Stimulated activated CD8-positive, alpha-beta memory T cell treated with anti-CD3 and anti-CD28 coated beads, Interleukin-15, amount 100 ng/mL, for 4 hours (primary cell): ENCODE data around the gene DHX30.
"Not testable (repeated sequence)": the region's sequence is repeated elsewhere in the genome, so short reads cannot be mapped to it uniquely, and the experiment has no call there.

Experiments
- DNase-seq, 2 donors: peaks; one replicate each; pipeline ENCODE4 v3.0.0-alpha.2; 2020; ENCODE audit warnings: low read depth in 2 of 2

DHX30 gene

DNA sequence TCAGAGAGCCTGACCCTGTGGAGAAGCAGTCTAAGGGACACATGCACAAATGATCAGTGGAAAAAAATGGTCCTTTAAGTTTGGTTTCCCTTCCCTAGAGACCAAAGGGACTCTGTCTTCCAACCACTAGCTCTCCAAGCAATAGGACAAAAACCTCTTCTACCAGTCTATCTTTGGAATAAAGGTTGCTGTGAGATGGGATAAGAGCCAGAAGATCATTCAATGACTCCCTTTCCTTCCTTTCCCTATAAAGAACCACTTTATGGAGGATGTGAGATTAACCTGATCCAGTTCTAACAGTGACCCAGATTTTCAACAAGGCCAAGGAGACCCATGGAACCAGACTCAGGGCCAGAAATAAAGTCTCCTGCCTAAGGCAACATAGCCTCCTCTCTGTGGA is 74.8 kb downstream of the DHX30 start:
- no peak for DNase-seq

DNA sequence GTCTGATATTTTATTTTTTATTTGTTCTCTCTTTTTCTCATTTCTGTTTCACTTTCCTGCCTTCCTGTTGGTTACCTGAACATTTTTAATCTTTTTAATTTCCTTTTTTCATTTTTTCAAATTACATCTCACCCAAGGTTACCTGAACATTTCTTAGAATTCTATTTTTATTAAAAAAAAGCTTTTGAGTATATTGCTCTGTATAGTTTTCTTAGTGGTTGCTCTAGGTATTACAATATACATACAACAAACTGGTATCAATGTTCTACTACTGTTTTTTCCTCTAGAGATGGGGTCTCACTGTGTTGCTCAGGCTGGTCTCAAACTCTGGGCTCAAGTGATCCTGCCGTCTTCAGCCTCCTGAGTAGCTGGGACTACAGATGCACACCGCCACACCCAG is 79.4 kb downstream of the DHX30 start:
- no peak for DNase-seq

DNA sequence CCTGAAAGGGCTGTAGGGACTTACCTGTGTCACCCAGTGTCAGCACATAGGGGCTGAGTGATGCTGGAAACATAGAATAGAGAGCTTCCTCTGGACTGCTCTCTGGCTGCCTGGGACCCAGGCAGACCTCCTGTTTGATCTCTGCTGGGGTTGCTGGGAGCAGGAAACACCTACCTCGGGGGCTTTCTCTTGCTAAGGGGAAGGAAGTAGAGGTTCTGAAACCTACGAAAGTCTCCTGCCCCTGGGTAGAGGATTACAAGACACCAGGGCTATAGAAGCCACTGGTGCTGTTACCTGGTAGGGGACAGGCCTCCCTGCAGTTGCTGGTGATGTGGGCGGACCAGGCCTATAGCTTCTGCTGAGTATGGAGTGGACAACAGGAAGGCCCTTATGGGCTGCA is 81.7 kb downstream of the DHX30 start:
- no peak for DNase-seq

DNA sequence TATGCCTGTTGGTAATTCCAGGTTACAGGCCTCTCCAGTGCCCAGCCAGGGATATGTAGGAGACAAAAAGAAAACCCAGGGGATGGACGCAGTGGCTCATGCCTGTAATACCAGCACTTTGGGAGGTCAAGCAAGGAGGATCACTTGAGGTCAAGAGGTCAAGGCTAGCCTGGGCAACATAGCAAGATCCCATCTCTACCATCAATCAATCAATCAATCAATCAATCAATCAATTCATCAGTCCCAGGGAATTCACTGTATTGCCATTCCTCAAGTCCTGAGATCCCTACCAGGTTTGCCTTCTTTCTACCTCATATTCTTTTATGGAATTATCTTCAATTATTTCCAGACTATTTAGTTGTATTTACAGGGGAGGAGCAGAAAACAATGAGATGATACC is 82.2 kb downstream of the DHX30 start:
- DNase-seq: no peak

DNA sequence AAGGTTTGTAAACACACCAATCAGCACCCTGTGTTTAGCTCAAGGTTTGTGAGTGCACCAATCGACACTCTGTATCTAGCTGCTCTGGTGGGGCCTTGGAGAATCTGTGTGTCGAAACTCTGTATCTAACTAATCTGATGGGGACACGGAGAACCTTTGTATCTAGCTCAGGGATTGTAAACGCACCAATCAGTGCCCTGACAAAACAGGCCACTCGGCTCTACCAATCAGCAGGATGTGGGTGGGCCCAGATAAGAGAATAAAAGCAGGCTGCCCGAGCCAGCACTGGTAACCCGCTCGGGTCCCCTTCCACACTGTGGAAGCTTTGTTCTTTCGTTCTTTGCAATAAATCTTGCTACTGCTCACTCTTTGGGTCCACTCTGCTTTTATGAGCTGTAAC is 85.1 kb downstream of the DHX30 start:
- DNase-seq: not testable (repeated sequence)

DNA sequence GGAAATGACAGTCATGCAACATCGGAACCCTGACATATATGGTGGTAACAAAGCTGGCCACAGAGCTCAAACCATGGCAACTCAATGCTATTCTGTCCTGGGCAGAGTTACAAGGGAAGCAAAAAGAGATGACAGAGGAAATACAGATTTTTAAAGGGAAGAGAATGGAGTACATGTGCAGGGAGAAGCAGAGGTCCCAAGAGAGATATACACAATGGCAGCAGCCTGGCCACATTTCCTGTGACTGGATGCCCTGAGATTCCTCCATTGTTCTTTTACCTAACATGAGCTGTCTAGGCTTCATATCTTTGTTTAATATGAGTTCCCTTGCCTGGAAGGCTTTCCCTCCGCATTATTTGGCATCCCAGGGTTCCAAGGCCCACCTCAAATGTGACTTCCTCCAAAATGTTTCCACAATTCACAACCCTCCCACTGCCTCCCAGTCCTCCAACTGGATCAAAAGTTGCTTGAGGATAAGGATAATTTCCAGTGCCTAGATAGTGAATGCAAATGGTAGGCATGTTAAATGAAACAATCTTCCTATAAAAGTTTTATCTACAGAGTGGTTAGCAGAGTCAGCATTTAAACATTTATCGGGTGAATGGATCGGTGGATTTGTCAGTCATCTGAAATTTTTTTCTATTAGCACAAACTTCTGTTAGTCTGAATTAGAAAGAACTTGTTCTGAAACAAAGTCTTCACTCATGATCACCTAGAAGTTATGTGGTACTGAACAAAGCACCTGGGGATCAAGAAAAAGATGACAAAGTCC is 86.2 kb downstream of the DHX30 start:
- no peak for DNase-seq

DNA sequence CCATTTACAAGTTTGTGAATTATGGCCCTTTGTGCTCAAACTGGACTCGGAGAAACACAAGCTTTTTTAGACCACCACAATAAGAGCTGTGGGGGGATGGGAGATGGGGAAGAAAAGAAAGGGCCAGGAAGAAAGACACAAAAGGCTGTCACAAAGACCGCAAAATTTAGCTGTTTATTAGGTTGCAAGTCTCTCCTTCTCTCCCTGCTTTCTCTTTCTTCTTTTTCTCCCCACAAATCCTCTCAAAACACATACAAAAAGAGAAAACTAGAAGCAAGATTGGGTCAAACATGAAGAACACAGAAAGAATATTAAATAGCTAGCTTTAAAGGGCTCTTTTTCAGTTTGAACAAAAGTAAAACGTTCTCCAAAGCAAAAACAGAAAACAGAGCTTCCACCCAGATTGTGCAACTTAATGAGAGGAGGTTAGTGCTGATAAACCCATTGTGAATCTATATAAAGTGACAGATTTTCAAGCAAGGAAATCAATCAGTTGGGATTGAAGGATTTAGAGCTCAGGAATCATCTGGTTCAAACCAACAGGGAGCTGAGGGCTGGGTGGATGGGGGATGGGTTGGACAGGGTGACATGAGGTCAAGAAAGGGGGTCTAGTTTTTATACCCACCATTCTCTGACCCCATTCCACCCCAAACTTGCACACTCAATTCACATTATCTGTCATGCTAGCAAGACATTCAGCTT is 87.3 kb downstream of the DHX30 start:
- no peak for DNase-seq

DNA sequence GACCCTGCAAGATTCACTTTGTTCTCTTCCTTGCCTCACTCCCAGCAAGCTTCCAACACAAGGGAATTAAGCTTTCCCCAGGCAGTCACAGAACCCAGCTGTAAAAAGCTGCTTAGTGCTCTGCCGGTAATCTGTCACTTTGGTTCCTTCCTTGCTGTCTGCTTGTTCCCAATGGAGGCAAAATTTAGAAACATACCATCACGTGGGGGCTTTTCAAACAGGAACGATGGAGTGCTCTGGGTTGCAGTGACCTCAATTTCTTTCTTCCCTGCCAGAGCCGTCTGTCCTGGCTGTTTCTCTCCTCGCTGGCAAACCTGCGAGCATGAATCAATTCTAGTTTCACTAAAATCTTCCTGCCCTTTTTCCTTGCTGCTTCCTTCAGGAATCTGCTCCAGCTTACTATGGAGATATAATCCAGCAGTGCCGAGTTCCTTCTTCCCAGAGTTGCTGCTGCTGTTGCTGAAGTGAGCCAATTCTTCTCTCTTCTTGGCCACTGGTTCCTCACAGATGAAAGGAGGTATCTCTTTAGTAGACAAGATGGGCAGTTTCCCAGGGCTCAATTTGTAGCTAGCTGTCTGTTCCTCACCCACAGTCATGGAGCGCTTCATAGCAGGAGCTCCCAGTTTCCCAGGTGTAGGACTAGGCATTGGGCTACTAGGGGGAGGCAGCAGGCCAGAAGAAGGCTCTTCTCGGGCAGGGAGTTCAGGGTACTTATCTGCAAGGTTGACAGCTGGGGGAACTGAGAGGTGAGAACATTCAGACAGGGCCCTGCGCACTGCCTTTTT is 88.1 kb downstream of the DHX30 start:
- DNase-seq: no peak

DNA sequence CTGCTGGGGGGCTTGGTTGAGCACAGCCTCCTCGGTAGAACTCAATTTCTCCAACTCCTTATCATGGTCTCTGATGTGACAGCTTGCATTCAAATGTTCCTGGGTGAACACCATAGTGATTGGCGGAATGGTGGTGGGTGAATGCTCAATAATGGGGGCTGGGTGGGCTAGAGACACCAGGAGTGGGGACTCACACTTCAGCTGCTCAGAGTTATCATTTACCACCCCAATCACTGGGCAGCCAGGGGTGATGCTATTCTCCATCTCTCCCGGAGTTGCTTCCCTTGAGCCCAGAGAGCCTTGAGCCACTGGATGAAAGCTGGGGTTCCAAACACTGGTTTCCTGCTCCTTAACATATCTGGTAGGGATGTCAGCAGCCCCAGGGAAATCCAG is 88.7 kb downstream of the DHX30 start:
- no peak for DNase-seq

DNA sequence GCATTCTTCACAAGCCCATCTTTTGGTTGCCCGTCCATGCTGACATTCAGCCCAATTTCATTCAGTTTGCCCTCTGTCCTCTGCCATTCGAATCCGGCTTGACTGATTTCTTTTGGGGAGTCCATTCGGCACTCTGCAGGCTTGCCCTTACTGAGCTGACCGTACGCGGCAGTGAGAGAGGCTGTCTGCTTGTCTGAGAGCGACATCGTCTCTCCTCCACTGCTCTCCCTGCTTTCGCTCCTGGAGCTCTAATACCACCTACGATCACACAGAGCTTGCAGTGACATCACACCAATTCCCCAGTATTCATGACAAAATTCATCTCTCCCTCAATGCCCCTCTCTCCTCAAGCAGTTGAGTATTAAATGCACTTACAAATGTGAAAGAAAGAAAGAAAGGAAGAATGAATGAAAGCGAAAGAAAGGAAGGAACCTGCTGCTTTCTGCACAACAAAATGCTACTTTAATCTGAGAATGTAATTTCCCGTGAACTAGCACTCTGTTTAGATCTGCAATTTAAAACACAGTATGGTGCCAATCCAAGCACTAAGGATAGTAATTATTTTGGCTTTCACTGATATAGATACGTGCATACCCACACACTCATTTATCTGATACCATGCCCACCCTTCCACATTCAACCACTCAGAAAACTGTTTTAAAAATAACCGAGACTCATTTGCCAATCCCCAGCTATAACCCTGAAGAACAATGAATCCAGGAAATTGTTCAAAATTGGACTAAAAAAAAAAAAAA is 89.5 kb downstream of the DHX30 start:
- DNase-seq: no peak

DNA sequence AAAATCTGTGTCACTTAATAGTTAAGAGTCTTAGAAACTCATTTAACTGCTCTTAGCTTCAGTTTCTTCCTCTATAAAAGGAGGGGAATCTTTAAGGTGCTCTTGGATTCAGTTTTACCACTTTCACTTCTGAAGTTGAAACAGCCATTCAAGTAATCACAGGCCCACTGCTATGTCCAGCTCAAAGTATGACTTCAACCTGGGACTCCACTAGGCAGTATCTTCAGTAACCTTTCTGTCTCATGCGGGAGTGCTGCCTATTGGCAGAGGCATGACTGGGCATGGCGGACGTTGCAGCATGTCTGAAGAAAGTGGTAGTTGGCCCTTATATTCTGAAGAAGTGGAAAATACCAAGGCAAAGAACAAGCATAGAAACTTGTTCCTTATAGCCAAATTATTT is 92.3 kb downstream of the DHX30 start:
- DNase-seq: no peak

DNA sequence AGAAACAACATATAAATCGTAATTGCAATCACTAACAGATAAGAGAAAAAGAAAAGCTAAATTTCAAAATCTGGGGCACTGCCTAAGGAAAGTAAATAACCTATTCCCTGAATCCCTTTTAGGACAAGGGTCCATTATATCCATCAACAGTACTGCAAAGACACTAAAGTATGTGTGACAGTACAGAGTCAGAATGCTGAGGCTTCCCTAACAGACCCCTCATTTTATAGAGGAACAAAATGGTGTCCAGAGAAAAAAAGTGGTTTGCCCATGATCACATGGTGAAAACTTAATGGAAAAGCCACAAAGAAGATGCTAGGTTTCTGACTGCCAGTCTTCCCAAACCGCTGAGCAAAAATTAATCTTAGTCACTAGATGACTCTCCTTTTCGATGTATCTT is 93.8 kb downstream of the DHX30 start:
- no peak for DNase-seq

DNA sequence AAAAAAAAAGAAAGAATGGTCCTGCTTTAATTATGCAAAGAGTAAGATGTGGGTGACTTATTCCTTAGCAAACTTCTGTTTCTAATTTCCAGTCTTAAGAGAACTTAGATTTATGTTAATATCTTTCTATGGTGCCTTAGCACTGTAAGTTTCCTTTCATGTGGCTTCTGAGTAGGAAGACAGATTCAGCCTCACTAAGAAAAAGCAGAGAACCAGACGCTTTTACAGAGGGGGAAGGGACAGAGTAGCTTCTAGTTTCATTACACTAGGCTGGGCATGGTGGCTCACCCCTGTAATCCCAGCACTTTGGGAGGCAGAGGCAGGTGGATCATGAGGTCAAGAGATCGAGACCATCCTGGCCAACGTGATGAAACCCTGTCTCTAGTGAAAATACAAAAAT is 95.0 kb downstream of the DHX30 start:
- no peak for DNase-seq

DNA sequence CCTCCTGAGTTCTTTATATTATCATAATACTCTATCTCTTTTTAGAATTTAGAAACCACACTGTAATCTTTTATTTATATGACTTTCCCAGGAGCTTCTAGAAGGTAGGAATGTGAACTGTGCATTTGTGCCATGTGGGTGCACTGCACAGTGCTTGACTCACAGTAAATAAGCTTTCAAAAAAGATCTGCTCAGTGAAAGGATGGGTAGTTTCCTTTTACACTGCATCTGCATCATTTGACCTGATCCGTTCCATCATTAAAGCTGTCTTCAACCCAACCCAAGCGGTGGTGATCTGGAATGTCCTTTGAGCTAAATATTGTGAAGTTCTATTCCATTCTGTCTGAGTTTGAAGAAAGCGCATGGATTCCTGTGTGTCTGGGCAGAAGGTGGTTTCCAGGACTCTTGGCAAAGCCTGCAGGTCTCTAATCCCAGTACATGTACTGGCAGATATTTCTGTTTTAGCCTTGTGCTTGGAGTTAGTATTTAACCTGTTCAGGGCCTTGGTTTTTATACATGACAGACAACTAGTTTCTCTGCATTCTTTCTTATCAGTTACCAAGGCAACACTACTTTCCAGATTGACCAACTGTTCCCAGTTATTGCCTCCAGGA is 96.7 kb downstream of the DHX30 start:
- DNase-seq: no peak
